K562 (cell line): ENCODE data around the gene NOSIP. TPM values are rescaled to one million over a fixed set of nuclear protein-coding genes. Genes with fewer than 3 reads are reported as not detected.
A peak's percentile ranks its signal among the peaks of the same experiment; 100 is the strongest.

Experiments used
- ADNP ChIP-seq: fragments of 200-800 bp; sonication (Bioruptor generic); IDR thresholded peaks from 2 replicates; pipeline ENCODE4 v1.6.1; 2016; ENCODE audit warnings: missing genetic modification characterization, missing compliant biosample characterization
- CBFB ChIP-seq: sonication (generic); formaldehyde crosslinking; IDR thresholded peaks from 2 replicates; pipeline ENCODE4 v1.4.0; 2020; ENCODE audit warnings: mild to moderate bottlenecking, missing genetic modification reagents
- CCAR2 ChIP-seq: fragments of 200-400 bp; formaldehyde crosslinking; IDR thresholded peaks from 2 replicates; pipeline ENCODE4 v1.6.1; 2017; ENCODE audit warnings: mild to moderate bottlenecking, low read depth, low read length
- ETS1 ChIP-seq: conservative IDR thresholded peaks from 2 replicates; pipeline ENCODE4 v1.6.1; 2011; ENCODE audit warnings: low read depth, mild to moderate bottlenecking, low read length; ENCODE audit not compliant: control insufficient read depth
- HDAC1 ChIP-seq, 2 experiments: fragments of 450-650 bp; IDR thresholded peaks; 2 replicates each; pipeline ENCODE4 v1.6.1; 2016 to 2017; ENCODE audit warnings: inconsistent platforms in 1 of 2, mild to moderate bottlenecking in 1 of 2, moderate library complexity in 1 of 2
- PRMT5 ChIP-seq: sonication (generic); formaldehyde crosslinking; IDR thresholded peaks from 2 replicates; pipeline ENCODE4 v1.5.0; 2020; ENCODE audit warnings: missing genetic modification reagents
- RBM22 ChIP-seq: fragments of 200-400 bp; formaldehyde crosslinking; IDR thresholded peaks from 2 replicates; pipeline ENCODE4 v1.6.1; 2018; ENCODE audit warnings: low read length, low read depth; ENCODE audit not compliant: poor library complexity, severe bottlenecking
- RERE ChIP-seq: sonication (generic); formaldehyde crosslinking; IDR thresholded peaks from 2 replicates; pipeline ENCODE4 v1.8.0; 2023; ENCODE audit warnings: missing genetic modification reagents, mild to moderate bottlenecking, borderline replicate concordance
- RFX5 ChIP-seq: IDR thresholded peaks from 2 replicates; pipeline ENCODE4 v1.6.1; 2011; ENCODE audit warnings: low read depth, mild to moderate bottlenecking, improper control_type of control experiment, low read length
- TFE3 ChIP-seq: fragments of 450-650 bp; formaldehyde crosslinking; IDR thresholded peaks from 2 replicates; pipeline ENCODE4 v1.4.0; 2020; ENCODE audit warnings: mild to moderate bottlenecking, mixed read lengths
- VEZF1 ChIP-seq: fragments of 200-800 bp; sonication (Bioruptor generic); IDR thresholded peaks from 2 replicates; pipeline ENCODE4 v1.6.1; 2017; ENCODE audit warnings: missing genetic modification characterization, missing compliant biosample characterization
- ZBTB7A ChIP-seq: IDR thresholded peaks from 2 replicates; pipeline ENCODE4 v1.6.1; 2011; ENCODE audit warnings: low read depth, mild to moderate bottlenecking, low read length, moderate library complexity, borderline replicate concordance; ENCODE audit not compliant: control insufficient read depth
- ZFPM2 ChIP-seq: fragments of 250-450 bp; sonication (Bioruptor Pico); IDR thresholded peaks from 2 replicates; pipeline ENCODE4 v1.5.1; 2022; ENCODE audit warnings: mild to moderate bottlenecking
- ZNF280B ChIP-seq: fragments of 250-450 bp; sonication (Bioruptor Pico); IDR thresholded peaks from 2 replicates; pipeline ENCODE4 v1.5.1; 2021; ENCODE audit warnings: mild to moderate bottlenecking
- polyA plus RNA-seq, 8 experiments: library from polyadenylated mRNA; depleted of rRNA in 4 of 8; stranded (reverse) in 5 of 8; unstranded in 3 of 8; fragments of >200 nt; fragmentation: Nextera tagmentation in 2 of 8; fragmentation: Illumina TruSeq in 1 of 8; extraction: Ambion mirVana in 2 of 8; extraction: Trizol in 1 of 8; gene quantifications; 2 replicates each; pipeline versions ENCODE4 v1.2.1 to v1.2.3, GENCODE V29; 2011 to 2014; ENCODE audit warnings: inconsistent platforms in 1 of 8, missing spikeins in 1 of 8
- total RNA-seq, 7 experiments: library from RNA; depleted of rRNA in 6 of 7; stranded (reverse); fragments of >200 nt in 6 of 7; fragmentation: Illumina TruSeq in 2 of 7; extraction: Trizol in 2 of 7; gene quantifications; 2 replicates each; pipeline versions ENCODE4 v1.2.1 to v1.2.3, GENCODE V29; 2011 to 2021; ENCODE audit warnings: low replicate concordance in 1 of 7

Gene NOSIP
- total and polyA plus RNA-seq, 9 of the 15 experiments (the other 6 are each of a cell fraction or from before 2014, with no cell fraction given): 14.4 to 153 (median 79.9) TPM

- TF ChIP-seq ADNP (tag) (no peak), TFE3 (CRISPR knock-in tag) (no peak), RBM22 (peak; percentile 35), RFX5 (no peak), RERE (CRISPR knock-in tag) (no peak), ETS1 (0 out of 2 replicates have a peak, but pooled peaks have one; percentile 23), VEZF1 (CRISPR knock-in tag) (peak; percentile 73), CCAR2 (no peak), ZBTB7A (0 out of 2 replicates have a peak, but pooled peaks have one; percentile 20), HDAC1 (IDR thresholded peaks at IDR 0.05) (0 out of 4 replicates have a peak, but pooled peaks of 1 of the 2 experiments have one; percentile 31), PRMT5 (CRISPR knock-in tag) (no peak), CBFB (CRISPR knock-in tag) (no peak), ZNF280B (no peak), ZFPM2 (CRISPR knock-in tag) (no peak)
These were observed 24.6 kb downstream of the NOSIP start (continued) for GRCh38 chr19:49555600-49556411.
